HG02938 (cell line): ENCODE data around the gene ATP8A1.
"Not testable (repeated sequence)": the region's sequence is repeated elsewhere in the genome, so short reads cannot be mapped to it uniquely, and the experiment has no call there.

ENCODE experiments used
- ATAC-seq: cut with Tn5 transposase; IDR thresholded peaks from one replicate; pipeline ENCODE4 v1.9.1; 2021; ENCODE audit warnings: mild to moderate bottlenecking, moderate library complexity; ENCODE audit not compliant: unreplicated experiment

The ATP8A1 gene

DNA sequence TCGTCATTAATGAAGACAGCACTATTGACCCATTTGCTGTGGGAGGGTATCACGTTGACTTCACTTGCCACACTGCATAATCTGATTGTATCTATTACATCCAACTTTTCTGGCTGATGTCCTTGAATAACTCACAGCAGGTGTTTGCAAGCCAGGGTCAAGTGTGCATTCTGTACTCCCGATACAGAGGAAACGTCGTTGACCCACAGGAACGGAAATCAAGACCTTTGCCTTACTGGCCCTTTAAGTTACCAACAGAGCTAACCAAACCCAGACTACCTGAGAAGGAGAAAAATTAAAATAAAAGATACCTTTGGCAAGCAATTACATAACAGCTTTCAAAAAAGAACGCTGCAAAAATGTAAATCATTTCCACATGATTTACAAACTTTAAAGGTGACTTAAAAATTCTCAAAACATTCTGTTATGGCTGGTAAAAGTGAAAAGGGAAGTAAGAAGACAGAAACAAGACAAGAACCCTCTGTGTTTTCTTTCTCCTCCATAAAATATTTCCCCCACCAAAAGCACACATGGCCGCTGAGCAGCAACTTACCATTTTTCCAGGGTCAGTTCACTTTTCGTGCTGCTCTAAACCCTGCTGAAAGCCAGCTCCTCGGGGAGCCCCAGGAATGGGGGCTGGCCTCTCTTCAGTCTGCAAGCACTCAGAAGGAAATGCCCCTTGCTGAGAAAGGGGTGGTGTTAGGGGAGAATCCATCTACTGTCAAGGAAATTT lies 266.1 kb downstream of the ATP8A1 start:
- ATAC-seq, result no peak

DNA sequence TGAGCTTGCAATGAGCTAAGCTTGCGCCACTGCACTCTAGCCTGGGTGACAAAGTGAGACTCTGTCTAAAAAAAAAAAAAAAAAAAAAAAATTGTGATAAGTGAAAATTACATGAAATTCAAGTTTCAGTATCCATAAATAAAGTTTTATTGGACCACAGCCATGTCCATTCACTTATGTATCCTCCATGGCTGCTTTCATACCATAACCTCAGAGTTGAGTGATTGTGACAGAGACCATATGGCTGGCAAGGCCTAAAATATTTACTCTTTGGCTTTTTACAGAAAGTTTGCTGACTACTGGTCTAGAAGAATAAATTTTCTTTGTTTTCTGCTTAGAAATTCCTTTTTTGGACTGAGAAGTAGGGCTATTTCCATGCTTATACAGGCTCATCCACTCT lies 271.4 kb downstream of the ATP8A1 start:
- ATAC-seq, result no peak

- no peak for ATAC-seq
Measured at GRCh38 chr4:42381666-42382065, 275.2 kb downstream of the ATP8A1 start.

DNA sequence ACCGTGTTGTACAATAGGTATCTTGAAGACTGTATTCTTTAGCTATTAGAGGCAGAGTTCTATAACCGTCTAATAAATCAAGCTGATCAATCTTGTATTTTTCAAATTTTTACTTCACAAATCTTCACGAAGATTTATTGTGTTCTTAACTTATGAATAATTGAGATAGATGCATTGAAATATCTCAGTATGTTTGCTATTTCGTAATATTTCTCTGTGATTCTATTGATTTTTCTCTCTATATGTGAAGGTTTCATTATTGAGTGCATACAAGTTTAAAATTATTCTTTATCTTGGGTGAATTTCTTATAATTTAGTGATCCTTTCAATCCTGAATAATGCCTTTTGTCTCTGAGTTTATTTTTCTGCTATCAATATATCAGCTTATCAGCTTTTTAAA lies 279.4 kb downstream of the ATP8A1 start:
- ATAC-seq, result no peak

GRCh38 chr4:42372303-42372702 lies 284.6 kb downstream of the ATP8A1 start:
- ATAC-seq, result not testable (repeated sequence)

DNA sequence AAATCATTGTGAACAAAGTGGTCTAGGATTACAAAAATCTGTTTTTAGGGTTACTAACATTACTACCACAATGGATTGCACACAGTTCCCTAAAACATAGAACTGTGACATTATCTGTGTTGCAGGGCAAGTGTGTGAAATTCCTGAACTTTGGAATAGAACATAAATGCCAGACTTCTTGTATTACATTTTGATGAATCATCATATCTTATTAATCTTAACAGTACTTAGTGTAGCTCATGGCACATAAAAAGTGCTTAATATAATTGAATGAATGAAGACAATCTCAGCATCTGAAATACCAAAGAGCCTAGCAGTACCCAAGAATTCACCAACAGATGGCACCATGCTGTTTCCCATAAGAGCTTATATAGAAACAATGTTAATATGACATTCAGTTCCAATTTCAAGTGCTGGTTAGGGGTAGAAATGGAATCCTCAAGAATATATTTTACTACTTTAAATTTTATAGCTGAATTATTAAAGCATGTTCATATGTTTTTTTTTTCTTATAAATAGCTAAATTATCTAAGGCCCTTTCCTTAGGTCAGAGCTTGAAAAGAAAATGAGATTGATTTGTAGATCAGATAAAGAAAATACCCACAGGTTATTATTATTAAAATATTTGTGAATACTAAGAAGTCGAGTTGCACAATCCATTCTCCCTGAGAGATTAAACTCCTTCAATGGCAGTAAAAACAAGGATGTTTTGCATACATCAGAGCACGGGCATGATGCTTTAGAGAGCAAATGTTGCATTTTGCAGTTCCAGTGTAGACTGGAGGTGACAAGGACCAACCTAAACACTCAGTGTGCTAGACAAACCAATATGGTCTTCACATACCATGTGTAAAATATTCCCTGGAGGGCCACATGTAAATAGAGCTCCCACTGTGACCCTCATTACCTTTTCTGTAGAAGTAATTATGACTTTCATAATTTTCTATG lies 285.3 kb downstream of the ATP8A1 start:
- no peak for ATAC-seq

- no peak for ATAC-seq
Measured at GRCh38 chr4:42369489-42369888, 287.4 kb downstream of the ATP8A1 start.

DNA sequence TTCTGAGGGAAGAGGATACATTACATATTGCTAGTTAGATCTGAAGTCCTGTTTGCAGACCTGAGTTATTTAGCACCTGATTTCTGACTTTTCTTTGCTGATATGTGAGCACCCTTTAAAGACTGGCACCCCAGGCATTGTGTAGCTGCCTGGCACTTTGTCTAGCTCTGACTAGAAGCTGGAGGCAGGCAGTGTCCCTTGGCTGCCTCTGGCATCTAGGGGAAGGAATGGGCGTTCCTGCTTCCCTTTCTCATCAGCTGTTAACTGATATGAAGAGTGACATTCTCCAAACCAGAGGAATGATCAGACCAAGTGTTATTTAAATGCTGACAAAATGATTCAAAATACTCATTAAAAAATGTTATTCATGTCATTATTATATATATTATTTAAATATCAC lies 289.9 kb downstream of the ATP8A1 start:
- ATAC-seq, result no peak

- no peak for ATAC-seq
Measured at GRCh38 chr4:42364266-42365053, 292.4 kb downstream of the ATP8A1 start.

DNA sequence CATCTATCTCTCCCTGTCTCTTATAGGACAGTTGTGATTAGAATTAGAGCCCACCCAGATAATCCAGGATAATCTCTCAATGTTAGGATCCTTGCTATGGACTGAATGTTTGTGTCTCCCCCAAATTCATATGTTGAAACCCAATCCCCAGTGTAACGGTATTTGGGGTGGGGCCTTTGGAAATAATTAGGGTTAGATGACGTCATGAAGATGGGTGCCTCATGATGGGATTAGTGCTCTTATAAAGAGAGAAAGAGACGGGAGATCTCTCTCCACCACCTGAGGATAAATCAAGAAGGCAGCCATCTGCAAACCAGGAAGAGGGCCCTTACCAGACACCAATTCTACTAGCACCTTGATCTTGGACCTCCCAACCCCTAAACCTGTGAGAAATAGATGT lies 293.3 kb downstream of the ATP8A1 start:
- no peak for ATAC-seq

DNA sequence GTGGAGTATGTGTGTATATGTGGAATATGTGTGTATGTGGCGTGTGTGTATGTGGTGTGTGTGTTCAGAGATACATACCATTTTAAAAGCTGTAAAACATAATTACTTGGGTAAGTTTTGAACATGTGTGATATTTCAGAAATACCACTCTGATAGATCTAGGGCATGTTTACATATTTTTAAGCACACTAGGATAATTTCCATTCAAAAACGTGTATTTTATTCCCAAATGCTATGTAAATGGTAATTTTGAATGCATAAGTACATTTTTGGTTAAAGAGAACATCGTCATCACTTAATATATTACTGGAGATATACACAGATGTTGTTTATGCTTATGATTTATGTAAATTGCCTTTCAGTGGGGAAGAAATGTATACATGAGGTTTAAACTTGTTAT lies 294.3 kb downstream of the ATP8A1 start:
- ATAC-seq, result no peak

DNA sequence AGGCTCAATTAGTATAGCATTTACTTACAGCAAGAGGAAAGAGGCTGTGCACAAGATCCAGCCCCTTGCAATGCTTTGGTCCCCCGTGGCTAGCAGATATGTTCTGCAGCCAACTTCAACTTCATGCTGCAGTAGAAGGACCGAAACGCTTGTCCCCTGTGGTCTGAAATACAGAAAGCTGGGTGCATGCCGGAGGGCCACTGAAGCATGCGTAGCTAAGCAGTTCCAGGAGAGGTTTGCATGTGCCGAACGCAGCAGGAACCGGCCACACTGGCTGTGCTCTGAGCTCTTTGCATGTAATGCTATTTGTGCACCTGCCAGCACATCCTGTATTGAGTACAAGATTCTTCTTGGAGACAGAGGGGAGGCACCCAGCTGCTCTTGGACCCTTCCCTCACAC lies 295.4 kb downstream of the ATP8A1 start:
- ATAC-seq, result no peak

DNA sequence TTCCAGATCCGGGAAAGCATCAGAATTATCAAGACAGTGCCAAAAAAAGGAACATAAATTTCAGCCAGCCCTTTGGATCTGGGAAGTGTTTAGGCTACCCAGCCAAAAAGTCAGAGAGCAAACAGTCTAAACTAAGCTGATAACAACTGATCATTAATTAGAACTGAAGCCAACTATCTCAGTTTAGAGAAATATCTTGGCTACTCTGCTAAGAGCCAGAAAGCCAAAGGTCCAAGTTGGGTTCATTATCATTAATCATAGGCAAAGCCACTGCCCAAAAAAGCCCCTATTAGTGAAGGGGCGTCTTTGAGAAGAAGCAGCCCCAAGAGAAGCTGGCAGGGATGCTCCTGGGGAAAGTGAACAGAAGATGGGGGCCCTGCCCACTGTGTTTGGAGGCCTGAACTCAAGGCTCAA lies 296.6 kb downstream of the ATP8A1 start:
- ATAC-seq, result no peak

GRCh38 chr4:42359711-42360110 lies 297.2 kb downstream of the ATP8A1 start:
- no peak for ATAC-seq
